Adrenal gland (tissue), 5 donors: ENCODE data around the gene CDH4.

Source experiments
- POLR2A ChIP-seq, 2 donors: fragments of 450-650 bp; IDR thresholded peaks; one replicate each; pipeline ENCODE4 v1.6.1; 2017; ENCODE audit warnings: antibody characterized with exemption in 2 of 2, mild to moderate bottlenecking in 2 of 2, moderate library complexity in 1 of 2
- TF ChIP-seq, protein P1 (sequence below), 6 experiments: fragments of 450-650 bp in 4 of 6; fragments of 200-600 bp in 2 of 6; sonication (generic) in 1 of 6; IDR thresholded peaks; 1 replicate in 5 of 6; 2 replicates in 1 of 6; pipeline versions ENCODE4 v1.5.1 to v1.8.0; 2016 to 2021; ENCODE audit warnings: antibody characterized with exemption in 6 of 6, mild to moderate bottlenecking in 2 of 6, moderate library complexity in 1 of 6
- donor health status: DM: no; HTN: no; CAD: no.

DNA sequence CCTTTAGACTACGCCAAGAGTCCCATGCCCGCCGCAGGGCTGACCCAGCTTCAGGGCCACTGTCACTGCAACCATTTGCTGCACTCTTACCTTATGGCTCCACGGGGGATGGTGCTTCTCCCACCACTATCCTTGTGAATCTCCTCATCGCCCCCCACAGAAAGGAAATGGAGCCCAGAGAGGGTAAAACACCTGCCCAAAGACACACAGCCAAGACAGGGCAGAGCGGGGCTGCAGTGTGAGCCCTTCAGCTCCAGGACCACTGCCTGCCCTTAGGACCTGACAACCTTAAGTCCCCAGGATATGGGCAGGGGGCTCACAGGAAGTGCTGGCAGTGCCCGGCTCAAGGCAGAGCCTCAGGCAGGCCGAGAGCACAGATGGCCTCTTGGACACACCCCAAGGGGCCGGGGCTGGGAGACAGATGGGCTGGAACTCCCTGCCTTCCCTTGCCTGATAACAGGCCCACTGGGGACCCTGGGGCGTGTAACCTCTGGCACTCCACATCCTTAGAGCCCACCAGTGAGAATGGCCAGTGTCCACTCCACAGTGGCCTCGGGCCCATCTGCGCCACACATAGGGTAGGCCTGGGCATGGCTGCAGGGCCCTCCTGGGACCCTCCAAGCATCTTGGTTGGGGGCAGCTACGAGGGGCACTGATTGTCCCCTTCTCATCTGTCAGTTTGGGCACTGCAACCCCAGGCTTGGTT lies 548.5 kb downstream of the CDH4 start:
- TF ChIP-seq, protein P1, sequence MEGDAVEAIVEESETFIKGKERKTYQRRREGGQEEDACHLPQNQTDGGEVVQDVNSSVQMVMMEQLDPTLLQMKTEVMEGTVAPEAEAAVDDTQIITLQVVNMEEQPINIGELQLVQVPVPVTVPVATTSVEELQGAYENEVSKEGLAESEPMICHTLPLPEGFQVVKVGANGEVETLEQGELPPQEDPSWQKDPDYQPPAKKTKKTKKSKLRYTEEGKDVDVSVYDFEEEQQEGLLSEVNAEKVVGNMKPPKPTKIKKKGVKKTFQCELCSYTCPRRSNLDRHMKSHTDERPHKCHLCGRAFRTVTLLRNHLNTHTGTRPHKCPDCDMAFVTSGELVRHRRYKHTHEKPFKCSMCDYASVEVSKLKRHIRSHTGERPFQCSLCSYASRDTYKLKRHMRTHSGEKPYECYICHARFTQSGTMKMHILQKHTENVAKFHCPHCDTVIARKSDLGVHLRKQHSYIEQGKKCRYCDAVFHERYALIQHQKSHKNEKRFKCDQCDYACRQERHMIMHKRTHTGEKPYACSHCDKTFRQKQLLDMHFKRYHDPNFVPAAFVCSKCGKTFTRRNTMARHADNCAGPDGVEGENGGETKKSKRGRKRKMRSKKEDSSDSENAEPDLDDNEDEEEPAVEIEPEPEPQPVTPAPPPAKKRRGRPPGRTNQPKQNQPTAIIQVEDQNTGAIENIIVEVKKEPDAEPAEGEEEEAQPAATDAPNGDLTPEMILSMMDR (IDR thresholded peaks at IDR 0.05) = no peak
- no peak for TF ChIP-seq POLR2A (IDR thresholded peaks at IDR 0.05)
